Measurements from ENCODE around the gene CNTFR. TPM values are rescaled to one million over a fixed set of nuclear protein-coding genes. Genes with fewer than 3 reads are reported as not detected.

The CNTFR gene
- total and polyA plus RNA-seq, 2 of the 8 experiments (the other 6 are each of a cell fraction or from before 2014, with no cell fraction given), result 1.2 to 4.2 TPM

DNA sequence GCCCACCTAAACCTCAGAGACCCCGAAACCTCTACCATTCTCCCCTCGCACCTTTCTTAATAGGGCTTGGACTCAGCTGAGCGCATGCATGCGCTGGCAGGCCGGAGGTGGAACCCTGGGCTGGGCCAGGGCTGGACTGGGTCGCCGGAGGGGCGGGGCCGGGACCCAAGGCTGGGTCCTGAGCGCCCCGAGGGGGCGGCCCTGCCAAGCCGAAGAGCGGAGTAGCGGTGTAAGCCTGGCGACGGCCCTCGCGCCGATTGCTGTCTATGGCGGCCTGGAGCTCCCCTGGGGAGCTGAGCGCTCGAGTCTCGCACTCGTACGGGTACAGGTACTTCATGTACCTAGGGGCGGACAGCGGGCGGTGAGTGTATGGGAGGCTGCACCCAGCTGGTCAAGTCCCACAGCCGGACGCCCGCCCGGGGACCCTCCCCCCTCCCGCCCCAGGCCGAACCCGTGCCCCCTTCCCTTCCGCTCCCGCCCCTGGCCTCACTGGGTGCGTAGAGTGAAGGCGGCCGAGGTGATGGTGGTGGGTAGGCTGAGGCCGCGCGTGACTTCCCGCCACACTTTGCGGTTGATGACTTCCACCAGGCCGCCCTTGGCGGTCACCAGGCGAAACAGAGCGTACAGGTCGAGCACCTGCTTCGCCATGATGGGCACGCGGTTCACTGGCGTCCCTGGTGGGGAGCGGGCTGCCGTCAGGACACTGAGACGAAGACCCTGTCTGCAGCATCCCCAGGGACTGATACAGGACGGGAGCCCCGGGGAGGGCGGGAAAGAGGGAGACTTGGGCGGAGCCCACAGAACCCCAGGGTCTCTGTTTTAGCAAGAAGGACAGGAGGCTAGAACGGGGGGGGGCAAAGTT, 34.1 kb upstream of the CNTFR start:
- Histone ChIP-seq H3K9me3 (ENCODE audit: insufficient read depth in 2 of 2, low read depth in 1 of 2, low read length in 1 of 2) (no peaks in the 10 kb centered on the region), H2BK120ac (replicated peaks; ENCODE audit: low read depth, low read length) (no peak overlapping the region), H3K4ac (replicated peaks; ENCODE audit: insufficient read length, low read depth, low read length) (no peak overlapping the region), H3K79me1 (ENCODE audit: low read depth, low read length) (no peaks in the 10 kb centered on the region; the same call in 1 of the 2 replicates), H3K23ac (ENCODE audit: insufficient read length) (no peak overlapping the region), H3K14ac (ENCODE audit: insufficient read length) (no peak overlapping the region), H3K56ac (replicated peaks; ENCODE audit: insufficient read length, low read depth, low read length) (no peak overlapping the region), H3K4me1 (replicated peaks in 1 of 4; ENCODE audit: control insufficient read depth in 3 of 4, insufficient read depth in 4 of 4, low read length in 3 of 4) (peaks cover 0 to 9% (median 4%) of the 10 kb centered on the region in 4 experiments; a peak in 5 of 7 replicates), H2BK12ac (ENCODE audit: low read depth, low read length) (no peak overlapping the region), H4K5ac (ENCODE audit: insufficient read length, low read depth, low read length) (no peak overlapping the region), H3K27ac (ENCODE audit: low read depth, low read length) (no peak overlapping the region), H2BK5ac (ENCODE audit: low read depth, low read length) (no peak overlapping the region), H3K79me2 (ENCODE audit: control insufficient read depth in 1 of 2, insufficient read depth in 2 of 2, low read length in 2 of 2) (no peaks in the 10 kb centered on the region), H2BK15ac (ENCODE audit: low read length) (0 out of 2 replicates have a peak overlapping the region, but pooled peaks have one; percentile 31), H3K4me2 (ENCODE audit: insufficient read depth in 1 of 2, low read depth in 2 of 2, low read length in 2 of 2) (peak overlapping the region; percentile 46 to 68; a peak in 1 of 4 replicates), H3K4me3 (ENCODE audit: extremely low read depth in 1 of 4, insufficient read depth in 2 of 4, low read depth in 3 of 4, low read length in 4 of 4) (no peak overlapping the region), H4K20me1 (replicated peaks in 1 of 2; ENCODE audit: control insufficient read depth in 1 of 2, insufficient read depth in 2 of 2, low read length in 2 of 2) (peaks cover 0 to 2% of the 10 kb centered on the region in 2 experiments), H3K36me3 (ENCODE audit: control insufficient read depth in 2 of 4, insufficient read depth in 4 of 4, low read length in 3 of 4) (no peaks in the 10 kb centered on the region; a peak in 1 of 8 replicates), H2BK20ac (ENCODE audit: low read length) (no peak overlapping the region), H3K23me2 (ENCODE audit: low read depth, low read length) (peaks cover 11% of the 10 kb centered on the region), H3K9ac (replicated peaks in 1 of 4; ENCODE audit: extremely low read depth in 1 of 4, low read depth in 3 of 4, low read length in 3 of 4) (no peak overlapping the region), H2AFZ (ENCODE audit: low read length) (no peak overlapping the region), H2AK5ac (ENCODE audit: low read depth, low read length) (no peak overlapping the region), H4K8ac (ENCODE audit: extremely low read depth, insufficient read depth, low read length) (peak overlapping the region; percentile 40; the same call in 1 of the 2 replicates), H3K27me3 (replicated peaks in 1 of 4; ENCODE audit: control insufficient read depth in 3 of 4, extremely low read depth in 1 of 4, insufficient read depth in 3 of 4, low read length in 3 of 4) (peaks cover 45 to 70% (median 67%) of the 10 kb centered on the region in 4 experiments), H3K18ac (ENCODE audit: extremely low read depth, low read length) (no peak overlapping the region), H4K91ac (replicated peaks; ENCODE audit: insufficient read length, low read length) (no peak overlapping the region)
- CTCF ChIA-PET (ENCODE audit: partially characterized antibody), result interaction anchor here (0.6 to 4.7 kb wide), 7 partner anchors 11 to 453 kb away, joined by 4 to 65 read pairs (median 6); partner anchors contain the start of genes RPP25L and SIGMAR1
- TF ChIP-seq SP4 (IDR thresholded peaks at IDR 0.05; ENCODE audit: low read length) (no peak), EZH2 (IDR thresholded peaks at IDR 0.05; ENCODE audit: low read depth, low read length, severe bottlenecking) (no peak)
- TF ChIP-seq, protein P1, sequence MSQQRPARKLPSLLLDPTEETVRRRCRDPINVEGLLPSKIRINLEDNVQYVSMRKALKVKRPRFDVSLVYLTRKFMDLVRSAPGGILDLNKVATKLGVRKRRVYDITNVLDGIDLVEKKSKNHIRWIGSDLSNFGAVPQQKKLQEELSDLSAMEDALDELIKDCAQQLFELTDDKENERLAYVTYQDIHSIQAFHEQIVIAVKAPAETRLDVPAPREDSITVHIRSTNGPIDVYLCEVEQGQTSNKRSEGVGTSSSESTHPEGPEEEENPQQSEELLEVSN (IDR thresholded peaks at IDR 0.05), result peak; percentile 87
- TF ChIP-seq, protein P2, sequence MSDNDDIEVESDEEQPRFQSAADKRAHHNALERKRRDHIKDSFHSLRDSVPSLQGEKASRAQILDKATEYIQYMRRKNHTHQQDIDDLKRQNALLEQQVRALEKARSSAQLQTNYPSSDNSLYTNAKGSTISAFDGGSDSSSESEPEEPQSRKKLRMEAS (IDR thresholded peaks at IDR 0.05), result peak; percentile 91
- DNase-seq (ENCODE audit: low read depth in 1 of 2, low spot score in 2 of 2) (no peak), FAIRE-seq (no peak)
- POLR2A ChIA-PET (ENCODE audit: partially characterized antibody), result interaction anchor here (0.9 kb wide), 1 partner anchor 10 kb away, joined by 3 read pairs; no protein-coding TSS in a partner anchor
- 75% methylated on average over 50 of the region's 63 CpGs; no CpG with 5 or more reads in 1 of the 2 experiments for WGBS, 2 experiments (ENCODE audit: extremely low coverage in 1 of 2, insufficient coverage in 1 of 2, insufficient read length in 1 of 2, insufficient replicate concordance in 2 of 2, low coverage in 1 of 2, low lambda C conversion rate in 2 of 2, missing lambda C conversion rate in 1 of 2)

Data from H1 (cell line).